BLaER1 treated with 17β-estradiol and CSF1 and Interleukin-3, amounts not matched to agents 10 nM and 100 nM (cell line): ENCODE data around the gene TRAK2.

Experiments
- H3K27ac ChIP-seq, 11 experiments: shearing (Covaris generic); formaldehyde crosslinking; 2 replicates each; pipeline ENCODE4 v1.8.1; 2022
- H3K27me3 ChIP-seq, 11 experiments: shearing (Covaris generic); formaldehyde crosslinking; 2 replicates each; pipeline ENCODE4 v1.8.1; 2022
- H3K36me3 ChIP-seq, 11 experiments: shearing (Covaris generic); formaldehyde crosslinking; 2 replicates each; pipeline ENCODE4 v1.8.1; 2022
- H3K4me1 ChIP-seq, 10 experiments: shearing (Covaris generic); formaldehyde crosslinking; 2 replicates each; pipeline ENCODE4 v1.8.1; 2022
- H3K4me2 ChIP-seq, 11 experiments: shearing (Covaris generic); formaldehyde crosslinking; 2 replicates each; pipeline ENCODE4 v1.8.1; 2022
- H3K4me3 ChIP-seq, 10 experiments: shearing (Covaris generic); formaldehyde crosslinking; 2 replicates each; pipeline ENCODE4 v1.8.1; 2022
- H3K9ac ChIP-seq, 11 experiments: shearing (Covaris generic); formaldehyde crosslinking; 2 replicates each; pipeline ENCODE4 v1.8.1; 2022
- H3K9me3 ChIP-seq, 11 experiments: shearing (Covaris generic); formaldehyde crosslinking; replicated peaks in 1 of 11; 2 replicates each; pipeline ENCODE4 v1.8.1; 2022
- H4K20me1 ChIP-seq, 11 experiments: shearing (Covaris generic); formaldehyde crosslinking; 2 replicates each; pipeline ENCODE4 v1.8.1; 2022
- Cebpa-rat ChIP-seq, 11 experiments: shearing (Covaris generic); IDR thresholded peaks; 2 replicates each; pipeline ENCODE4 v1.8.1; 2022

TRAK2 gene

GRCh38 chr2:201452922-201453643 is 1.8 kb upstream of the TRAK2 start:
- no peaks in the 10 kb centered on the region for H3K9me3 ChIP-seq
- H3K9ac ChIP-seq, result peak overlapping the region in 1 of 11 experiments; percentile 85; a peak in 1 of 22 replicates
- peaks cover 0 to 16% (median under 1%) of the 10 kb centered on the region in 11 experiments; a peak in 7 of 22 replicates for H3K36me3 ChIP-seq
- peaks cover 19 to 40% (median 31%) of the 10 kb centered on the region in 10 experiments for H3K4me1 ChIP-seq
- H3K27ac ChIP-seq, result no peak overlapping the region
- peak overlapping the region in 3 of 10 experiments; percentile 85 to 90 (median 88); a peak in 3 of 20 replicates for H3K4me3 ChIP-seq
- no peaks in the 10 kb centered on the region for H3K27me3 ChIP-seq
- no peak for TF ChIP-seq Cebpa-rat (IDR thresholded peaks at IDR 0.05)
- H4K20me1 ChIP-seq, result no peaks in the 10 kb centered on the region; a peak in 1 of 22 replicates
- peak overlapping the region; percentile 71 to 97 (median 85); a peak in 19 of 22 replicates for H3K4me2 ChIP-seq

GRCh38 chr2:201452058-201452921 is 1.0 kb upstream of the TRAK2 start:
- H3K36me3 ChIP-seq, result peaks cover 0 to 20% (median 4%) of the 10 kb centered on the region in 11 experiments; a peak in 8 of 22 replicates
- H3K4me3 ChIP-seq, result peak overlapping the region; percentile 73 to 90 (median 85)
- no peak for TF ChIP-seq Cebpa-rat (IDR thresholded peaks at IDR 0.05)
- H3K4me1 ChIP-seq, result peaks cover 19 to 36% (median 31%) of the 10 kb centered on the region in 10 experiments
- peaks cover 0 to 7% (median 0%) of the 10 kb centered on the region in 11 experiments; a peak in 3 of 22 replicates for H4K20me1 ChIP-seq
- H3K4me2 ChIP-seq, result peak overlapping the region; percentile 71 to 97 (median 85)
- no peaks in the 10 kb centered on the region for H3K9me3 ChIP-seq
- peak overlapping the region; percentile 80 to 93 (median 86) for H3K9ac ChIP-seq
- peak overlapping the region; percentile 43 to 90 (median 85); a peak in 21 of 22 replicates for H3K27ac ChIP-seq
- no peaks in the 10 kb centered on the region for H3K27me3 ChIP-seq

- Histone ChIP-seq H3K4me3 (peak overlapping the region; percentile 73 to 90 (median 85)), H3K4me1 (peaks cover 19 to 38% (median 31%) of the 10 kb centered on the region in 10 experiments), H4K20me1 (peaks cover 0 to 10% (median 0%) of the 10 kb centered on the region in 11 experiments; a peak in 3 of 22 replicates), H3K4me2 (peak overlapping the region; percentile 81 to 96 (median 89)), H3K36me3 (peaks cover 0 to 18% (median 2%) of the 10 kb centered on the region in 11 experiments; a peak in 8 of 22 replicates), H3K27me3 (no peaks in the 10 kb centered on the region), H3K9ac (peak overlapping the region; percentile 80 to 93 (median 86)), H3K27ac (peak overlapping the region; percentile 42 to 90 (median 85); a peak in 21 of 22 replicates), H3K9me3 (no peaks in the 10 kb centered on the region)
- TF ChIP-seq Cebpa-rat (IDR thresholded peaks at IDR 0.05), result no peak
Observed at GRCh38 chr2:201450954-201451291, 335 bp downstream of the TRAK2 start.

GRCh38 chr2:201448701-201449100 is 2.6 kb downstream of the TRAK2 start:
- no peak overlapping the region for H3K4me3 ChIP-seq
- peaks cover 0 to 12% (median 0%) of the 10 kb centered on the region in 11 experiments; a peak in 2 of 22 replicates for H3K36me3 ChIP-seq
- no peaks in the 10 kb centered on the region for H3K9me3 ChIP-seq
- H4K20me1 ChIP-seq, result peaks cover 0 to 22% (median 0%) of the 10 kb centered on the region in 11 experiments; a peak in 4 of 22 replicates
- peaks cover 19 to 40% (median 35%) of the 10 kb centered on the region in 10 experiments for H3K4me1 ChIP-seq
- no peak for TF ChIP-seq Cebpa-rat (IDR thresholded peaks at IDR 0.05)
- H3K27ac ChIP-seq, result no peak overlapping the region
- H3K27me3 ChIP-seq, result no peaks in the 10 kb centered on the region
- H3K9ac ChIP-seq, result no peak overlapping the region
- peak overlapping the region in 5 of 11 experiments; percentile 2 to 21 (median 6); a peak in 2 of 22 replicates for H3K4me2 ChIP-seq

- H3K4me3 ChIP-seq, result no peak overlapping the region
- no peak overlapping the region for H3K27ac ChIP-seq
- no peaks in the 10 kb centered on the region for H3K9me3 ChIP-seq
- TF ChIP-seq Cebpa-rat (IDR thresholded peaks at IDR 0.05), result no peak
- H3K4me1 ChIP-seq, result peaks cover 19 to 39% (median 33%) of the 10 kb centered on the region in 10 experiments
- H4K20me1 ChIP-seq, result peaks cover 0 to 22% (median 0%) of the 10 kb centered on the region in 11 experiments; a peak in 4 of 22 replicates
- H3K4me2 ChIP-seq, result 0 out of 22 replicates have a peak overlapping the region, but pooled peaks of 1 of the 11 experiments have one; percentile 6
- no peak overlapping the region for H3K9ac ChIP-seq
- H3K27me3 ChIP-seq, result no peaks in the 10 kb centered on the region
- peaks cover 0 to 12% (median 0%) of the 10 kb centered on the region in 11 experiments; a peak in 2 of 22 replicates for H3K36me3 ChIP-seq
Observed at GRCh38 chr2:201448061-201448460, 3.2 kb downstream of the TRAK2 start.

- Histone ChIP-seq H3K9me3 (no peaks in the 10 kb centered on the region), H3K4me2 (no peak overlapping the region), H3K36me3 (peaks cover 0 to 12% (median 0%) of the 10 kb centered on the region in 11 experiments; a peak in 2 of 22 replicates), H3K9ac (no peak overlapping the region), H3K4me1 (peaks cover 12 to 31% (median 26%) of the 10 kb centered on the region in 10 experiments), H3K4me3 (no peak overlapping the region), H3K27ac (no peak overlapping the region), H3K27me3 (no peaks in the 10 kb centered on the region), H4K20me1 (peaks cover 0 to 30% (median 0%) of the 10 kb centered on the region in 11 experiments; a peak in 4 of 22 replicates)
- TF ChIP-seq Cebpa-rat (IDR thresholded peaks at IDR 0.05), result no peak
Observed at GRCh38 chr2:201447086-201447485, 4.2 kb downstream of the TRAK2 start.

- no peak overlapping the region for H3K4me3 ChIP-seq
- H3K4me2 ChIP-seq, result no peak overlapping the region
- no peaks in the 10 kb centered on the region for H3K27me3 ChIP-seq
- H3K9ac ChIP-seq, result no peak overlapping the region
- no peak overlapping the region for H3K27ac ChIP-seq
- no peaks in the 10 kb centered on the region for H3K9me3 ChIP-seq
- peaks cover 0 to 16% (median 0%) of the 10 kb centered on the region in 11 experiments; a peak in 2 of 22 replicates for H3K36me3 ChIP-seq
- H4K20me1 ChIP-seq, result peaks cover 0 to 38% (median 0%) of the 10 kb centered on the region in 11 experiments; a peak in 4 of 22 replicates
- TF ChIP-seq Cebpa-rat (IDR thresholded peaks at IDR 0.05), result no peak
- H3K4me1 ChIP-seq, result peaks cover 10 to 38% (median 29%) of the 10 kb centered on the region in 10 experiments
Observed at GRCh38 chr2:201444746-201445465, 6.4 kb downstream of the TRAK2 start.

- Histone ChIP-seq H3K27ac (no peak overlapping the region), H3K27me3 (no peaks in the 10 kb centered on the region), H3K9me3 (no peaks in the 10 kb centered on the region), H3K36me3 (peaks cover 0 to 12% (median 0%) of the 10 kb centered on the region in 11 experiments; a peak in 1 of 22 replicates), H3K9ac (peak overlapping the region in 1 of 11 experiments; percentile 27; a peak in 1 of 22 replicates), H3K4me1 (peaks cover 5 to 21% (median 13%) of the 10 kb centered on the region in 10 experiments; a peak in 17 of 20 replicates), H3K4me2 (peak overlapping the region in 10 of 11 experiments; percentile 16 to 55 (median 40); a peak in 20 of 22 replicates), H3K4me3 (no peak overlapping the region), H4K20me1 (peaks cover 0 to 58% (median 0%) of the 10 kb centered on the region in 11 experiments; a peak in 4 of 22 replicates)
- TF ChIP-seq Cebpa-rat (IDR thresholded peaks at IDR 0.05), result no peak
Observed at GRCh38 chr2:201441409-201441808, 9.8 kb downstream of the TRAK2 start.
